Measurements from ENCODE around the gene MS4A15.

DNA sequence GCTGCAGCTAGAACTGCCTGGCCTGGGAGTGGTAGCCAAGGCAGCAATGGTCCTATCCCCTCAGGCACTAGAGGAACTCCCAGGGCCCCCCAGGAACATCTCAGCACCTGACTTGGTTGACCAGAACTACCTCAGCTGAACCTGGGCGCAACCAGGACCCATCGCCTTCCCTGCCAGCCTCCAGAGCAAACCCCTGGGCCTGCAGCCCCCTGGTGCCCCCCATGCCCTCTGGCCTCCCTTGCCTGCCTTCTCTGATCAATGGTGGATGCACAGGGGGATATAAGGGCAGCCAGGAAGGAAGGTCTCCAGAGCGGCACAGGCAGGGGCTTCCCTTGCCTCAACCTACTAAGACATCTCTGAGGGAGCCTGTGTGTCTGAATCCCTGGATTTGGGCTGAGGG lies 42.0 kb downstream of the MS4A15 start:
- TF ChIP-seq, protein P1, sequence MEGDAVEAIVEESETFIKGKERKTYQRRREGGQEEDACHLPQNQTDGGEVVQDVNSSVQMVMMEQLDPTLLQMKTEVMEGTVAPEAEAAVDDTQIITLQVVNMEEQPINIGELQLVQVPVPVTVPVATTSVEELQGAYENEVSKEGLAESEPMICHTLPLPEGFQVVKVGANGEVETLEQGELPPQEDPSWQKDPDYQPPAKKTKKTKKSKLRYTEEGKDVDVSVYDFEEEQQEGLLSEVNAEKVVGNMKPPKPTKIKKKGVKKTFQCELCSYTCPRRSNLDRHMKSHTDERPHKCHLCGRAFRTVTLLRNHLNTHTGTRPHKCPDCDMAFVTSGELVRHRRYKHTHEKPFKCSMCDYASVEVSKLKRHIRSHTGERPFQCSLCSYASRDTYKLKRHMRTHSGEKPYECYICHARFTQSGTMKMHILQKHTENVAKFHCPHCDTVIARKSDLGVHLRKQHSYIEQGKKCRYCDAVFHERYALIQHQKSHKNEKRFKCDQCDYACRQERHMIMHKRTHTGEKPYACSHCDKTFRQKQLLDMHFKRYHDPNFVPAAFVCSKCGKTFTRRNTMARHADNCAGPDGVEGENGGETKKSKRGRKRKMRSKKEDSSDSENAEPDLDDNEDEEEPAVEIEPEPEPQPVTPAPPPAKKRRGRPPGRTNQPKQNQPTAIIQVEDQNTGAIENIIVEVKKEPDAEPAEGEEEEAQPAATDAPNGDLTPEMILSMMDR (IDR thresholded peaks at IDR 0.05; ENCODE audit: low read length), result no peak
- TF ChIP-seq EZH2 (IDR thresholded peaks at IDR 0.05; ENCODE audit: borderline replicate concordance, low read length), result no peak

All from OCI-LY1 (cell line).